ENCODE measurements around the gene ELMO1. TPM values are rescaled to one million over a fixed set of nuclear protein-coding genes. Genes with fewer than 3 reads are reported as not detected.

ELMO1 gene
- total and polyA plus RNA-seq, 10 donors = 26.0 to 494 (median 201) TPM

DNA sequence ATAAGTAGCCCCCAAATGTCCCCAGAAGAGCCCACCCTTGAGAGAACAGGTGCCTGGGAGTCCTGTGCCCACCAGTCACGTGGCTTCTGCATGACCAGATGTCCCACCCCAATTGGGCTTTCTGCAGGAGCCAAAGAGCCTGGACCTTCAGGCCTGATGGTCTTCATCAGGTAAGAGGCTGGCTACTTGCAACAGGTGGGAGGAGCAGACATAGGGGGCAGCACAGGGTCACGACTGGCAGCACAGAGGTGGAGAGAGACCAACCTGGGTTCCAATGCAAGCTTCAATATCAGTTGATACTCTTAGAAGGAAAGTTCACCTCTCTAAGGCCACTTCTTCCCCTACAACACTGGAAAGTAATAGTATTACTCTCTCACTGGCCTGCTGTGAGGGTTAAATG is 288.0 kb downstream of the ELMO1 start:
- Histone ChIP-seq H3K36me3 (peaks cover 0 to 29% (median 0%) of the 10 kb centered on the region in 6 donors), H3K4me3 (no peak overlapping the region), H3K27me3 (replicated peaks in 1 of 7) (no peaks in the 10 kb centered on the region), H3K9me3 (peaks cover 0 to 22% (median 12%) of the 10 kb centered on the region in 8 donors), H3K4me1 (no peaks in the 10 kb centered on the region), H3K27ac (no peak overlapping the region)
- intact Hi-C loops (cut with DNase I; ENCODE audit: low total_unique reads) = no loop called here
- 84 to 98% (median 91%) methylated on average over 2 of the region's 2 CpGs for WGBS, 5 donors
- DNase-seq = no peak
- no peak for TF ChIP-seq POLR2A (IDR thresholded peaks at IDR 0.05)
- TF ChIP-seq POLR2AphosphoS5 (IDR thresholded peaks at IDR 0.05) = peak in 1 of 3 donors; percentile 23
- TF ChIP-seq, protein P1, sequence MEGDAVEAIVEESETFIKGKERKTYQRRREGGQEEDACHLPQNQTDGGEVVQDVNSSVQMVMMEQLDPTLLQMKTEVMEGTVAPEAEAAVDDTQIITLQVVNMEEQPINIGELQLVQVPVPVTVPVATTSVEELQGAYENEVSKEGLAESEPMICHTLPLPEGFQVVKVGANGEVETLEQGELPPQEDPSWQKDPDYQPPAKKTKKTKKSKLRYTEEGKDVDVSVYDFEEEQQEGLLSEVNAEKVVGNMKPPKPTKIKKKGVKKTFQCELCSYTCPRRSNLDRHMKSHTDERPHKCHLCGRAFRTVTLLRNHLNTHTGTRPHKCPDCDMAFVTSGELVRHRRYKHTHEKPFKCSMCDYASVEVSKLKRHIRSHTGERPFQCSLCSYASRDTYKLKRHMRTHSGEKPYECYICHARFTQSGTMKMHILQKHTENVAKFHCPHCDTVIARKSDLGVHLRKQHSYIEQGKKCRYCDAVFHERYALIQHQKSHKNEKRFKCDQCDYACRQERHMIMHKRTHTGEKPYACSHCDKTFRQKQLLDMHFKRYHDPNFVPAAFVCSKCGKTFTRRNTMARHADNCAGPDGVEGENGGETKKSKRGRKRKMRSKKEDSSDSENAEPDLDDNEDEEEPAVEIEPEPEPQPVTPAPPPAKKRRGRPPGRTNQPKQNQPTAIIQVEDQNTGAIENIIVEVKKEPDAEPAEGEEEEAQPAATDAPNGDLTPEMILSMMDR (IDR thresholded peaks at IDR 0.05 in 8 of 11, conservative IDR thresholded peaks at IDR 0.05 in 3 of 11) = no peak

DNA sequence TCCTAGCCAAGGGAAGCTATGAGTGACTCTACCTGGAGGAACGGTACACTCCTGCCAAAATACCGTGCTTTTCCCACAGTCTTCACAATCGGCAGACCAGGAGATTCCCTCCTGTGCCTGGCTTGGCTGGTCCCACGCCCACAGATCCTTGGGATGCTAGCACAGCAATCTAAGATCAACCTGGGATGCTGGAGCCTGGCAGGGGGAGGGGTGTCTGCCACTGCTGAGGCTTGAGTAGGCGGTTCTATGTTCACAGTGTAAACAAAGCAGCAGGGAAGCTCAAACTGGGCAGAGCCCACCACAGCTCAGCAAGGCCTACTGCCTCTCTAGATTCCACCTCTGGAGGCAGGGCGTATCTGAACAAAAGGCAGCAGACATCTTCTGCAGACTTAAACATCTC is 295.3 kb downstream of the ELMO1 start:
- Histone ChIP-seq H3K9me3 (peaks cover 0 to 5% (median 4%) of the 10 kb centered on the region in 8 donors), H3K27me3 (replicated peaks in 1 of 7) (no peaks in the 10 kb centered on the region), H3K4me1 (peaks cover 0 to 5% (median 0%) of the 10 kb centered on the region in 6 donors), H3K36me3 (peaks cover 0 to 45% (median 12%) of the 10 kb centered on the region in 6 donors), H3K27ac (no peak overlapping the region), H3K4me3 (no peak overlapping the region)
- TF ChIP-seq POLR2AphosphoS5 (IDR thresholded peaks at IDR 0.05) = peak in 1 of 3 donors; percentile 24
- TF ChIP-seq, protein P1 (IDR thresholded peaks at IDR 0.05 in 8 of 11, conservative IDR thresholded peaks at IDR 0.05 in 3 of 11) = no peak
- no peak for TF ChIP-seq POLR2A (IDR thresholded peaks at IDR 0.05)
- 80 to 90% (median 80%) methylated on average over 6 of the region's 6 CpGs for whole genome bisulfite sequencing, 5 donors
- no peak for DNase-seq
- intact Hi-C loops (cut with DNase I; ENCODE audit: low total_unique reads) = no loop called here

DNA sequence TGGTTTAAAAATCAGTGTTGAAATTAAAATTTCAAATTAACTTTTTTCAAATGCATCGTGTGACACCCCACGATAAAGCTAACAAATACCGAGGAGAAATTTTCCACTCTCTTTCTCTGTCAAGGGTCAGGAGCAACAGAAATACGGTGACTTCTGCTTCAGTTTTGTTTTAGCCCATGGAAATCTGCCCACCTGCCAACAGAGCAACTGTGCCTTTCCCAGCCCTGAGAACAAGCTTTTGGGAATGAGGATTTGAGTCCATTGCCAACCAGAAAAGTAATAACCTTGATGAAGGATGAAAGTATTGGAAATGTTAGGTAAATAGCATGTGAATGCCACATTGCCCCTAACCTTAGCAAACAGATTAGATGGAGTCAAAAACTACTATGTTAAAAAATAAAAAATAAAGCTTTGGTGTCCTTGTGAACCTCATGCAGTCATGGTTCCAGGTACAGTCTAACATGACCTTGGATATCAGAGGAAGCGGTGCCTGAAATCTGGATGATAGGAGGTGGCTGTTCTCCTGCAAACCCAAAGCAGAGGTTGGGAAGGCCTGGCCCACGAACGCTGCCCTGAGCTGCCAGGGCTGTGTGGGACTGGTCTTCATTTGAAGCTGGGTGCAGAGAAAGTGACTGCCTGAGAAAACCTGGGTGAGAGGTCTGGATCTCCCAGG is 296.8 kb downstream of the ELMO1 start:
- Histone ChIP-seq H3K4me3 (no peak overlapping the region), H3K27me3 (replicated peaks in 1 of 7) (no peaks in the 10 kb centered on the region), H3K27ac (no peak overlapping the region), H3K9me3 (no peaks in the 10 kb centered on the region), H3K4me1 (peaks cover 0 to 5% (median 0%) of the 10 kb centered on the region in 6 donors), H3K36me3 (peaks cover 0 to 57% (median 12%) of the 10 kb centered on the region in 6 donors)
- WGBS, 5 donors = 91 to 96% (median 92%) methylated on average over 7 of the region's 7 CpGs
- intact Hi-C loops (cut with DNase I; ENCODE audit: low total_unique reads) = no loop called here
- DNase-seq = no peak
- TF ChIP-seq POLR2AphosphoS5 (IDR thresholded peaks at IDR 0.05) = peak in 1 of 3 donors; percentile 19
- no peak for TF ChIP-seq POLR2A (IDR thresholded peaks at IDR 0.05)
- TF ChIP-seq, protein P1 (IDR thresholded peaks at IDR 0.05 in 8 of 11, conservative IDR thresholded peaks at IDR 0.05 in 3 of 11) = no peak

DNA sequence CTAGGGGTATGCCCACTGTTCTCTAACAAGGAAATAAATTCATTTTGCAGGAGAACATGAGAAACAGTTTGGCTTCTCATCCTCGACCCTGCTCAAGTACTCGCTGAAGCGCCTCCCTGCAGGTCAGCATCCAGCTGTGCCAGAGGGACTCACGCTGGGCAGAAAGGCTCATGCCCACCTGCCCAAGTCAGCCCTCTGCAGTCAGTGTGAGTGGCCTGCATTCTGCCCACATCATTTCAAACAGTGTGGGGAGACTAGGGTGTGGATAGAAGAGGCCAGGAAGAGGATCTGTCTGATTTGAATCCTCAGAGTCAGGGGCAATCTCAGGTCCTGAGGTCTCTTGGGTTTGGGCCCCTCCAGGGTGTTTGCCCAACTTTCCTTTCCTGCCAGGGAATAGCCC is 297.8 kb downstream of the ELMO1 start:
- Histone ChIP-seq H3K9me3 (no peaks in the 10 kb centered on the region), H3K4me1 (peaks cover 0 to 5% (median 0%) of the 10 kb centered on the region in 6 donors), H3K27me3 (replicated peaks in 1 of 7) (no peaks in the 10 kb centered on the region), H3K36me3 (peaks cover 0 to 64% (median 12%) of the 10 kb centered on the region in 6 donors), H3K27ac (no peak overlapping the region), H3K4me3 (no peak overlapping the region)
- TF ChIP-seq POLR2AphosphoS5 (IDR thresholded peaks at IDR 0.05) = peak in 2 of 3 donors; percentile 35 to 37
- TF ChIP-seq POLR2A (IDR thresholded peaks at IDR 0.05) = no peak
- no peak for DNase-seq
- 92 to 96% (median 94%) methylated on average over 4 of the region's 4 CpGs for WGBS, 5 donors
- intact Hi-C loops (cut with DNase I; ENCODE audit: low total_unique reads) = no loop called here

All from spleen (tissue), 11 donors.